Thymus (tissue), 11 donors: ENCODE measurements around the gene PPIL1. TPM values are rescaled to one million over a fixed set of nuclear protein-coding genes. Genes with fewer than 3 reads are reported as not detected.

Experiments used
- DNase-seq, 9 donors: peaks; one replicate each; pipeline ENCODE4 v3.0.0-alpha.2; 2013; ENCODE audit warnings: low spot score in 9 of 9, low read depth in 6 of 9, missing footprints in 1 of 9
- H3K27ac ChIP-seq, 2 donors: one replicate each; pipeline ENCODE4 v1.5.1; 2013; ENCODE audit warnings: control low read depth in 1 of 2, low read depth in 1 of 2, low read length in 1 of 2, mild to moderate bottlenecking in 1 of 2, moderate library complexity in 1 of 2
- H3K27me3 ChIP-seq, 2 donors: one replicate each; pipeline ENCODE4 v1.5.1; 2013; ENCODE audit warnings: low read length in 1 of 2; ENCODE audit not compliant: control insufficient read depth in 2 of 2, insufficient read depth in 1 of 2
- H3K36me3 ChIP-seq, 2 donors: one replicate each; pipeline ENCODE4 v1.5.1; 2013; ENCODE audit warnings: low read length in 1 of 2, mild to moderate bottlenecking in 1 of 2, moderate library complexity in 1 of 2; ENCODE audit not compliant: control insufficient read depth in 2 of 2, insufficient read depth in 2 of 2
- H3K4me1 ChIP-seq, 2 donors: one replicate each; pipeline ENCODE4 v1.5.1; 2013; ENCODE audit warnings: low read length in 2 of 2; ENCODE audit not compliant: control insufficient read depth in 2 of 2, insufficient read depth in 2 of 2
- H3K4me3 ChIP-seq, 2 donors: one replicate each; pipeline ENCODE4 v1.5.1; 2013; ENCODE audit warnings: low read length in 2 of 2, control low read depth in 1 of 2, mild to moderate bottlenecking in 1 of 2
- H3K9me3 ChIP-seq, 2 donors: one replicate each; pipeline ENCODE4 v1.5.1; 2013; ENCODE audit warnings: low read length in 1 of 2, mild to moderate bottlenecking in 1 of 2; ENCODE audit not compliant: control insufficient read depth in 2 of 2, insufficient read depth in 1 of 2
- WGBS: extraction: QIAGEN DNeasy Blood & Tissue Kit; methylation state at CpG from one replicate; pipeline ENCODE4 v1.1.7; 2013; 5-methylcytosine and 5-hydroxymethylcytosine counted together
- polyA plus RNA-seq: library from polyadenylated mRNA; stranded (reverse); fragments of 200-250 nt; gene quantifications from one replicate; pipeline ENCODE4 v1.2.3, GENCODE V29; 2013
- total RNA-seq: library from RNA; stranded (reverse); fragments of 120-200 nt; gene quantifications from one replicate; pipeline ENCODE4 v1.2.4, GENCODE V29; 2013
- donor health status: healthy.

PPIL1 gene
- total and polyA plus RNA-seq, 2 donors = 22.5 to 29.8 TPM

DNA sequence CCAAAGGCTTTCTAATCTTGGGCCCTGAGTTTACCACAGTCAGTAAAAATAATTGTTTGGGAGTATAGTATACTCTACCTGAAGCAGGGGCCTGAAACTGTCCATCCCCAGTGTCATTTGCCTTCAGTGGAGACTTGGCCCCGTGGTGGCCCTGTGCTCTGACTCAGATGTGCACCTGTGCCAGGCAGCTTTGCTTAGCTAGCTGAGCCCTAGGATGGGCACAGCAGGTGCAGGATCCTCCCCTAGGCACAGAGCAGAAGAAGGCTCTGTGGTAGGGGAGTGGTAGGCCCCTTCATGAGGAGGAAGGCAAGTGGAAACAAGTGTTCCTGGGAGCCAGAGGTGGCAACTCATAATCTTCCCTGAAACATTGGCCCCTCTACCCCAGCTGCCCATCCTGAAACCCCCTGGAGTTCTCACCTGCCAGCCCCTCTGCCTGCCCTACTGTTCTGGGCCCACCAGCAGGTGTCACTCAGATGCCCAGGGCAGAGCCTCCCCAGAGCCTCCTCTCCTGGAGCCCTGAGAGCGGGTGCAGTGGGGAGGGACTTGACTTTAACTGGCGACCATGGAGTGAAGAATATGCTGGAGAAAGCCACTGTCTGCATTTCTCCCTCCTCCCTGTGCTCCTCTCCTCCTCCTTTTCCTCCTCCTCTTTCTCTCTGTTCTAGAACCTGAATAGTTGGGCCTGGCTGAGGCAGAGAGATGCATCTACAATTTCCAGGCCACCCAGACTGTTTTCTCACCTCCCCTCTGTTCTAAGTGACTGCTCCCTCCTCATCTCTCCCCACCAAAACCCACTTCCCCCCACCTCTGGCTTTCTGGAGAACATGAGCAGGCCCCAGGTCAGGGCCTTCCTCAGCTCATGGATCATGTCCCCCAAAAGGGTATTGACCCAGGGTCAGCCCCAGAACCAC, 38.2 kb downstream of the PPIL1 start:
- no peaks in the 10 kb centered on the region for H3K36me3 ChIP-seq
- WGBS = 67% methylated on average over 3 of the region's 3 CpGs
- H3K4me3 ChIP-seq = no peak overlapping the region
- H3K27ac ChIP-seq = no peak overlapping the region
- DNase-seq = peak in 4 of 9 donors; percentile 18 to 56 (median 31)
- peaks cover 1 to 11% of the 10 kb centered on the region in 2 donors for H3K9me3 ChIP-seq
- H3K4me1 ChIP-seq = peaks cover 16 to 43% of the 10 kb centered on the region in 2 donors
- peaks cover 27 to 58% of the 10 kb centered on the region in 2 donors for H3K27me3 ChIP-seq

DNA sequence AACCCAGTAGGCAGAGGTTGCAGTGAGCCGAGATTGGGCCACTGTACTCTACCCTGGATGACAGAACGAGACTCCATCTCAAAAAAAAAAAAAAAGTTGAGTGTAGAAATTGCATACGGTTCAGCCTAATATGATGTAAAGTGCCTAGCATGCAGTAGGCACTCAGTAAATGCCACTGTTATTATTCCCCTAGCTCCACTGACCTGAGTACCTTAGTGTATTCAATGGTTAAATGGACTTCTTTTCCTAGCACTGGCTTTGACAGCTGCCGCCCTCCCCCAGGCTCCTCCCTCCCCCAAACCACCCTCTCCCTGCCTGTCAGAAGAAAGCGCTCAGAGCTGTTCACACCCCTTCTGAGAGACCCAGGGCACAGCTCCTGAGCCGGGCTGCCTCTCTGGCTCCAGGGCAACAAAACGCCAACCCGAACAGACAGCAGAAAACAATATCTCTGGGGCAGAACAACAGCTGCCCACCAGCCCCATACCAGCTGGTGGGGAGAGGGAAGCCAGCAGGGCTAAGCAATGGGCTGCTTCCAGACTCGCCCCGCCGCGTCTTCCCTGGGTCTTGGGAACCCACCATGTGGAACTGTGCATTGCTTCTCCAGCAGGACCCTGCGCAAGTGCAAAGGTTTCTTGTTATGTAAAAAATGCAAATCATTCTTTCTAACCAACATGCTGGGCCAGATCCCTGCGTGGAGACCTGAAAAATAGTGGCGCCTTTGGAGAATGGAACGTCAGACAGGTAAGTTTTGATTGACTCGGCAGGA, 39.8 kb downstream of the PPIL1 start:
- no peaks in the 10 kb centered on the region for H3K36me3 ChIP-seq
- peaks cover 15 to 42% of the 10 kb centered on the region in 2 donors for H3K27me3 ChIP-seq
- no peak overlapping the region for H3K4me3 ChIP-seq
- peaks cover 0 to 11% of the 10 kb centered on the region in 2 donors for H3K9me3 ChIP-seq
- peaks cover 8 to 33% of the 10 kb centered on the region in 2 donors for H3K4me1 ChIP-seq
- DNase-seq = peak in 3 of 9 donors; percentile 16 to 57 (median 48)
- no peak overlapping the region for H3K27ac ChIP-seq
- 79% methylated on average over 17 of the region's 17 CpGs for WGBS

DNA sequence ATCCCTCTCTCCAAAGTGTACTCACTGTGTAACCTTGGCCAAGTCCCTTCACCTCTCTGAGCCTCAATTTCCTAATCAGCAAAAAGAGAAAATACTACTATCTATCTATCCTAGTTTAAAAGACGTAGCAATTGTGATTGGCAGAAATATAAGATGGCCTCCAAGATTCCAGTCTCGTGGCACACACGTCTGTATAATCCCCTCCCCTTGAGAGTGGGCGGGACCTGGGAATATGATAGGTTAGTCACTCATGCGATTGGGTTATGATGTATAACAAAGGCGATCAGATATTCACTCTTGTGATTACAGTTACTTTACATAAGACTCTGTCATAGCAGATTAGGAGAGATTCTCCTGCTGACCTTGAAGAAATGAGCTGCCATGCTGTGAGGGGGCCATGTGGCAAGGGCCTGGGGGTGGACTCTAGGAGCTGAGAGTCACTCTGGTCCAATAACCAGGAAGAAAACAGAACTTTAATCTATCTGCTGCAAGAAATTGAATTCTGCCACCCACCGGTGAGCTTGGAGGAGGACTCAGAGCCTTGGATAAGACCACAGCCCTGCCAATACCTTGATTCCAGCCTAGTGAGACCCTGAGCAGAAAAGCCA, 41.3 kb downstream of the PPIL1 start:
- no peak overlapping the region for H3K4me3 ChIP-seq
- H3K27ac ChIP-seq = no peak overlapping the region
- no peak for DNase-seq
- H3K36me3 ChIP-seq = no peaks in the 10 kb centered on the region
- H3K4me1 ChIP-seq = peaks cover 5 to 27% of the 10 kb centered on the region in 2 donors
- H3K27me3 ChIP-seq = peaks cover 4 to 28% of the 10 kb centered on the region in 2 donors
- WGBS = 98% methylated on average over 7 of the region's 7 CpGs
- peaks cover 0 to 11% of the 10 kb centered on the region in 2 donors for H3K9me3 ChIP-seq

DNA sequence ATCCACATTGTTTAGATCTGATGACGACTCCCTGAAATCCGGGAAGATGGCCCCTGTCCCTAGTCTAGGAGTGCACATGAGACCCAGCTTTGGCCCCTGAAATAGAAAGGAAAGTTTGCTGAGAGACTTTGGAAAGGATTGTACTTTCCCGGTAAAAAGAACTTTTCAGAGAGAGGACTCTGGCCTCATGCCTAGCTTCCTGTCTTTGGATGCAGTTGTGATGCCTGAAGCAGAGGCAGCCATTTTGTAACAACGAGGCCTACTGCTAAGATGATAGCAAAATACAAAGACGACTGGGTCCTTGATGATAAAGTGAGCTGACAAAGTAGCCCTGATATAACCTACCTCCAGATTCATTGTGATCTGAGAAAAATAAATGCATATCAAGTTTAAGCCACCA, 42.3 kb downstream of the PPIL1 start:
- peaks cover 0 to 11% of the 10 kb centered on the region in 2 donors for H3K9me3 ChIP-seq
- no peaks in the 10 kb centered on the region for H3K36me3 ChIP-seq
- H3K4me1 ChIP-seq = peaks cover 5 to 36% of the 10 kb centered on the region in 2 donors
- WGBS = 97% methylated on average over 5 of the region's 5 CpGs
- no peak overlapping the region for H3K27ac ChIP-seq
- no peak overlapping the region for H3K4me3 ChIP-seq
- no peak for DNase-seq
- peaks cover 0 to 18% of the 10 kb centered on the region in 2 donors for H3K27me3 ChIP-seq

DNA sequence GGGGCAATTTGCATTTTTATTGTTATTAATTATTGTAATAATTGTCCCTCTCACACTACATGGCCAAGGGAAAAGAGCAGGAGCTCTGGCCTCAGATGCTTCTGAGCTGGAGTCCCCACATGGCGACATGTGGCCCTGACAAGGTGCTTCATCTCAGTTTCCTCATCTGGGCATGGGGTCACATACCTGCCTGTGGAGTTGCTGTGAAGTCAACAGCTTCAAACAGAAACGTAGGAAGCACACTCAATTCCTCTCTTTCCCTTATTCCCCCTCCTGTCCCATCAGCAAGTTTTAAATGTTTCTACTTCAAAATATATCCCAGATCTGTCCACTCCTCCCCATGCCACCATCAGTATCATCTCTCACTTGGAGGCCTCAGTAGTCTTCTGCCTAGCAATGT, 44.0 kb downstream of the PPIL1 start:
- no peak for DNase-seq
- peaks cover 0 to 10% of the 10 kb centered on the region in 2 donors for H3K27me3 ChIP-seq
- no peak overlapping the region for H3K27ac ChIP-seq
- WGBS = 95% methylated on average over 2 of the region's 2 CpGs
- no peaks in the 10 kb centered on the region for H3K36me3 ChIP-seq
- H3K9me3 ChIP-seq = peaks cover 0 to 11% of the 10 kb centered on the region in 2 donors
- no peak overlapping the region for H3K4me3 ChIP-seq
- H3K4me1 ChIP-seq = peaks cover 0 to 24% of the 10 kb centered on the region in 2 donors

DNA sequence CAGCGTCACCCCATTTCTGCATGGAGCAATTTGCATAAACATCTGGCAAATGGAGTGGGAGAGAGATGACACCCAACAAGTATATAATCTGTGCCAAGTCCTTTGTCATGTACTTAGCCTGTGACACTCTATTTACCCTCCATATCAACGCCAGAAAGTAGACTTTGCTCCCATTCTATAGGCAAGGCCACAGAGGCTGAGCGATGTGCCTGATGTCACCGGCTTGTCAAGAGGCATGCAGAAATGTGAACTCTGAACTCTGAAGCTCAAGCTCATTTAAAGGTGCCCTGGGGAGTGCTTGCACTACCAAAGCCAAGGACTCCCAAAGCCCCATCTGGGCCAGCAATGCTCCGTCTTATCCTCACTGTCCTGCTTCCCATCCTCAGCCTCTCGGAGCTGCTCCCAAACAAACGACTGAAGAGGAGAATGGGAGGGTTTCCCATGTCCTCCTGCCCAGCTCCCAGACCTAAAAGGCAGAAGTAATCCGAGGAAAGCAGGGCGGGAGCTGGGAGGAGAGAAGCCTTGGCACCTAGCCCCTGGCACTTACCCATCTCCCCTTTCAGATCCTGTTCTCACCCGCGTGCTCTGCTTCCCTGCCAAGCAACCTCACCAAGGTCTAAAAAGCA, 44.6 kb downstream of the PPIL1 start:
- Histone ChIP-seq H3K4me3 (no peak overlapping the region), H3K27ac (no peak overlapping the region), H3K36me3 (no peaks in the 10 kb centered on the region), H3K4me1 (peaks cover 0 to 20% of the 10 kb centered on the region in 2 donors), H3K27me3 (peaks cover 0 to 4% of the 10 kb centered on the region in 2 donors), H3K9me3 (peaks cover 0 to 11% of the 10 kb centered on the region in 2 donors)
- no peak for DNase-seq
- WGBS = 94% methylated on average over 11 of the region's 11 CpGs

DNA sequence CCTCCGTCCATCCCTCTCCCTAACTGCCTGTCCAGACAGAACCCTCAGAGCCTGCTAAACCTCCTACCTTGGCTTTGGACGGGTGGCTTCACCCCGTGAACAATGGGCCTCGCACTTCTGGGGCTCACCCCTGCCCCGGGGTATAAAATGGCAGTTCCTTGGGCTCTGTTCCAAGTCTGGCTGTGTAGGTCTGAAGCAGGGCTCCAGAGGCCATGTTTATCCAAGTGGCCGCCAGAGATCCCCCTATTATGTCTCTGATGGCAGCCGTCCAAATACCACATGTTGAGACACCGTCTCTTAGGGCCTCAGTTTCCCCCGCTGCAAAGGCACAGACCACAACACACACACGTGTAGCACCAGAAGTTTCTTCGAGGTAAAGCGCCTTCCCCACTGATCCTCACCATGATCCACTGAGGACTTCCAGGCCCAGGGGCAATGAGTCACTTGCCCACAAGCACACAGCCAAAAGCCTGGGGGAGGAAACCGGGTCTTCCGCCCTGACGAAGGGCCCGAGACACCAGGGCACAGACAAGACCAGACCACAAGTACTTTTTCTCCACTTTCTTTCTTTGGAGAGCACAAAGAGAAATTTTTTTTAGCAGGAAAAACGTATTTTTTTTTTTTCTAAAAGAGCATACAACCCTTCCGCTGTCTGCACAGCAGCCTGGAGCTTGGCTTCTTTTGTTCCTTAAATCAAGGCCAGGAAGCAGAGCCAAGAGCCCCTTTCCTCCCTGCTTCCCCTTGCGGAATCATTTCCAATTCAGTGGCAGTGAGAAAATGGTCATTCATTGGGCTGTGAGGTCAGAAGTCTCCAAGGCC, 47.1 kb downstream of the PPIL1 start:
- H3K27ac ChIP-seq = peak overlapping the region in 1 of 2 donors; percentile 32
- whole genome bisulfite sequencing = 41% methylated on average over 19 of the region's 19 CpGs
- no peak overlapping the region for H3K4me3 ChIP-seq
- H3K9me3 ChIP-seq = peaks cover 0 to 2% of the 10 kb centered on the region in 2 donors
- H3K27me3 ChIP-seq = no peaks in the 10 kb centered on the region
- peak in 1 of 9 donors; percentile 14 for DNase-seq
- H3K4me1 ChIP-seq = peaks cover 0 to 16% of the 10 kb centered on the region in 2 donors
- no peaks in the 10 kb centered on the region for H3K36me3 ChIP-seq
